ENCODE measurements around the gene PPP3R1.

GRCh38 chr2:68274022-68274421, 21.7 kb upstream of the PPP3R1 start:
- no peak for TF ChIP-seq POLR2AphosphoS5 (IDR thresholded peaks at IDR 0.05; ENCODE audit: insufficient read depth, low read depth, low read length)
- TF ChIP-seq POLR2A (IDR thresholded peaks at IDR 0.05; ENCODE audit: low read depth, low read length) = no peak
- TF ChIP-seq EZH2 (IDR thresholded peaks at IDR 0.05; ENCODE audit: borderline replicate concordance, low read depth, low read length, severe bottlenecking) = no peak
- no peak for TF ChIP-seq CTCF (IDR thresholded peaks at IDR 0.05; ENCODE audit: extremely low read depth in 1 of 2, insufficient read depth in 1 of 2, low read depth in 1 of 2, low read length in 2 of 2)
- no peak for TF ChIP-seq GATA2 (IDR thresholded peaks at IDR 0.05; ENCODE audit: insufficient read depth, insufficient read length, low read depth, low read length)

Measured in endothelial cell of umbilical vein (primary cell).